Measurements from ENCODE around the gene DLG2.

DLG2 gene

GRCh38 chr11:84558085-84558905 lies 1068.8 kb downstream of the DLG2 start:
- peak; percentile 96 for TF ChIP-seq CTCF (conservative IDR thresholded peaks at IDR 0.05; ENCODE audit: low read depth, low read length)
- no peak overlapping the region for H3K4me3 ChIP-seq (ENCODE audit: low read length)
- DNase-seq (ENCODE audit: low read depth) = peak; percentile 14

GRCh38 chr11:84552791-84553190 lies 1074.4 kb downstream of the DLG2 start:
- no peak for DNase-seq (ENCODE audit: low read depth)
- no peak for TF ChIP-seq CTCF (conservative IDR thresholded peaks at IDR 0.05; ENCODE audit: low read depth, low read length)
- no peak overlapping the region for H3K4me3 ChIP-seq (ENCODE audit: low read length)

GRCh38 chr11:84549217-84549616 lies 1077.9 kb downstream of the DLG2 start:
- H3K4me3 ChIP-seq (ENCODE audit: low read length) = no peak overlapping the region
- no peak for DNase-seq (ENCODE audit: low read depth)
- no peak for TF ChIP-seq CTCF (conservative IDR thresholded peaks at IDR 0.05; ENCODE audit: low read depth, low read length)

- TF ChIP-seq CTCF (conservative IDR thresholded peaks at IDR 0.05; ENCODE audit: low read depth, low read length) = no peak
- H3K4me3 ChIP-seq (ENCODE audit: low read length) = no peak overlapping the region
Observed at GRCh38 chr11:84544566-84544965, 1082.6 kb downstream of the DLG2 start.

GRCh38 chr11:84543367-84544159 lies 1083.6 kb downstream of the DLG2 start:
- TF ChIP-seq CTCF (conservative IDR thresholded peaks at IDR 0.05; ENCODE audit: low read depth, low read length) = no peak
- DNase-seq (ENCODE audit: low read depth) = no peak
- no peak overlapping the region for H3K4me3 ChIP-seq (ENCODE audit: low read length)

More at GRCh38 chr11:84544566-84544965, 1082.6 kb downstream of the DLG2 start:
- DNase-seq (ENCODE audit: low read depth) = no peak

GRCh38 chr11:84541731-84542340 lies 1085.3 kb downstream of the DLG2 start:
- H3K4me3 ChIP-seq (ENCODE audit: low read length) = no peak overlapping the region
- no peak for DNase-seq (ENCODE audit: low read depth)
- TF ChIP-seq CTCF (conservative IDR thresholded peaks at IDR 0.05; ENCODE audit: low read depth, low read length) = no peak
